ENCODE measurements around the gene KLF15. TPM values are rescaled to one million over a fixed set of nuclear protein-coding genes. Genes with fewer than 3 reads are reported as not detected.

Gene KLF15
- total and polyA plus RNA-seq, 2 of the 8 experiments (the other 6 are each of a cell fraction or from before 2014, with no cell fraction given) = 15.7 to 19.5 TPM

- TF ChIP-seq YY1 (IDR thresholded peaks at IDR 0.05; ENCODE audit: low read depth, low read length) = no peak
- no peak for TF ChIP-seq CHD7 (IDR thresholded peaks at IDR 0.05; ENCODE audit: insufficient replicate concordance, low read length)
- no peak for TF ChIP-seq USF2 (IDR thresholded peaks at IDR 0.05; ENCODE audit: low read length)
- TF ChIP-seq BACH1 (IDR thresholded peaks at IDR 0.05; ENCODE audit: low read length) = no peak
- TF ChIP-seq SAP30 (IDR thresholded peaks at IDR 0.05; ENCODE audit: insufficient read depth, insufficient replicate concordance, low read length) = no peak
- TF ChIP-seq KDM5A (IDR thresholded peaks at IDR 0.05; ENCODE audit: low read length) = no peak
These were observed 35.7 kb downstream of the KLF15 start (continued) for GRCh38 chr3:126321490-126321889.

All from H1 (cell line).